ENCODE measurements around the gene INTS4.

DNA sequence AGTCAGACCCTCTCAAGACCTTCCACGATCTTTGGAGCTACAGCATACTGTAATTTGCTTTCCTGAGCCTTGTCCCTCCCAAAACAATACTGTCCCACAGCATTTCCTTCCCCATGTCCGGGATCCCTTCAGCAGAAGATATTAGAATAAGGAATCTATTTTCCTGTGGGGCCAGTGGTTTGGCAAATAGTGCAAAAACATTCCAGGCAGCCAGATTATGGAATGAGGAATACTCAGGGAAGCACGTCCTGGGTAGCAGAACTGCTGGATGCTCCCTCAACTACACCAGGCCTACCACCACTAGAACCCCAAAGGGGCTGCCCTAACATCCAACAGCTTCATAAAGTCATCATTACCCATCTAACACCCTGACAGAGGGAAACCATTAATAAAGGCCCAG is 112.1 kb downstream of the INTS4 start:
- TF ChIP-seq, protein P1, sequence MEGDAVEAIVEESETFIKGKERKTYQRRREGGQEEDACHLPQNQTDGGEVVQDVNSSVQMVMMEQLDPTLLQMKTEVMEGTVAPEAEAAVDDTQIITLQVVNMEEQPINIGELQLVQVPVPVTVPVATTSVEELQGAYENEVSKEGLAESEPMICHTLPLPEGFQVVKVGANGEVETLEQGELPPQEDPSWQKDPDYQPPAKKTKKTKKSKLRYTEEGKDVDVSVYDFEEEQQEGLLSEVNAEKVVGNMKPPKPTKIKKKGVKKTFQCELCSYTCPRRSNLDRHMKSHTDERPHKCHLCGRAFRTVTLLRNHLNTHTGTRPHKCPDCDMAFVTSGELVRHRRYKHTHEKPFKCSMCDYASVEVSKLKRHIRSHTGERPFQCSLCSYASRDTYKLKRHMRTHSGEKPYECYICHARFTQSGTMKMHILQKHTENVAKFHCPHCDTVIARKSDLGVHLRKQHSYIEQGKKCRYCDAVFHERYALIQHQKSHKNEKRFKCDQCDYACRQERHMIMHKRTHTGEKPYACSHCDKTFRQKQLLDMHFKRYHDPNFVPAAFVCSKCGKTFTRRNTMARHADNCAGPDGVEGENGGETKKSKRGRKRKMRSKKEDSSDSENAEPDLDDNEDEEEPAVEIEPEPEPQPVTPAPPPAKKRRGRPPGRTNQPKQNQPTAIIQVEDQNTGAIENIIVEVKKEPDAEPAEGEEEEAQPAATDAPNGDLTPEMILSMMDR (IDR thresholded peaks at IDR 0.05) = no peak
- no peak for TF ChIP-seq POLR2A (IDR thresholded peaks at IDR 0.05)
- TF ChIP-seq EP300 (IDR thresholded peaks at IDR 0.05) = no peak
- TF ChIP-seq POLR2AphosphoS5 (IDR thresholded peaks at IDR 0.05) = no peak
